Brain microvascular endothelial cell (primary cell): ENCODE data around the gene PCGF3.

Experiments
- DNase-seq: peaks from one replicate; pipeline ENCODE4 v3.0.0-alpha.2; 2020
- H3K27ac ChIP-seq: fragments of 250-450 bp; sonication (Bioruptor Pico); 2 replicates; pipeline ENCODE4 v1.5.1; 2020; ENCODE audit warnings: mild to moderate bottlenecking, moderate library complexity
- H3K27me3 ChIP-seq: fragments of 250-450 bp; sonication (Bioruptor Pico); replicated peaks from 2 replicates; pipeline ENCODE4 v1.5.1; 2020; ENCODE audit warnings: mild to moderate bottlenecking
- H3K36me3 ChIP-seq: fragments of 250-450 bp; sonication (Bioruptor Pico); replicated peaks from 2 replicates; pipeline ENCODE4 v1.5.1; 2020; ENCODE audit warnings: mild to moderate bottlenecking
- H3K4me3 ChIP-seq: 2 replicates; pipeline ENCODE4 v1.5.1; 2011; ENCODE audit warnings: low read depth, mild to moderate bottlenecking, control low read depth, low read length, moderate library complexity
- in situ Hi-C: cut with HindIII; loops from 2 replicates; pipeline ENCODE4 v1.10.0; 2017; ENCODE audit warnings: low sequenced_read_pairs, low pct_ligation_motif_present
- TF ChIP-seq, protein P1 (sequence below): IDR thresholded peaks from 2 replicates; pipeline ENCODE4 v1.5.1; 2011; ENCODE audit warnings: low read depth, mild to moderate bottlenecking, moderate library complexity, low read length, control low read depth, inconsistent platforms; ENCODE audit errors: missing control alignments

The PCGF3 gene

DNA sequence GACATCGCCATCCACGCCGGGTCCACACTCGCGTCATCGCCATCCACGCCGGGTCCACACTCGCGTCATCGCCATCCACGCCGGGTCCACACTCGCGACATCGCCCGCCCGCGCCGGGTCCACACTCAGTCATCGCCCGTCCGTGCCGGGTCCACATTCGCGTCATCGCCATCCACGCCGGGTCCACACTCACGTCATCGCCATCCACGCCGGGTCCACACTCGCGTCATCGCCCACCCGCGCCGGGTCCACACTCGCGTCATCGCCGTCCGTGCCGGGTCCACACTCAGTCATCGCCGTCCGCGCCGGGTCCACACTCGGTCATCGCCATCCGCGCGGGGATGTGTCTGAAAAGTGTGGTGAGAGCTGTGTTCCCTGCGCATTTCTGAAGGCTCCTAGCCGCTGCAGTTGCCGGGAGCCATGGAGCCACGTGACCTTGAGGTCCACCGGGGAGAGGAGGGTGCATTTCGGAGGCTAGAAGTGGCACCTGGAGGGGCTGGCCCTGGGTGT lies 17.3 kb downstream of the PCGF3 start:
- in situ Hi-C loops = no loop called here
- TF ChIP-seq, protein P1, sequence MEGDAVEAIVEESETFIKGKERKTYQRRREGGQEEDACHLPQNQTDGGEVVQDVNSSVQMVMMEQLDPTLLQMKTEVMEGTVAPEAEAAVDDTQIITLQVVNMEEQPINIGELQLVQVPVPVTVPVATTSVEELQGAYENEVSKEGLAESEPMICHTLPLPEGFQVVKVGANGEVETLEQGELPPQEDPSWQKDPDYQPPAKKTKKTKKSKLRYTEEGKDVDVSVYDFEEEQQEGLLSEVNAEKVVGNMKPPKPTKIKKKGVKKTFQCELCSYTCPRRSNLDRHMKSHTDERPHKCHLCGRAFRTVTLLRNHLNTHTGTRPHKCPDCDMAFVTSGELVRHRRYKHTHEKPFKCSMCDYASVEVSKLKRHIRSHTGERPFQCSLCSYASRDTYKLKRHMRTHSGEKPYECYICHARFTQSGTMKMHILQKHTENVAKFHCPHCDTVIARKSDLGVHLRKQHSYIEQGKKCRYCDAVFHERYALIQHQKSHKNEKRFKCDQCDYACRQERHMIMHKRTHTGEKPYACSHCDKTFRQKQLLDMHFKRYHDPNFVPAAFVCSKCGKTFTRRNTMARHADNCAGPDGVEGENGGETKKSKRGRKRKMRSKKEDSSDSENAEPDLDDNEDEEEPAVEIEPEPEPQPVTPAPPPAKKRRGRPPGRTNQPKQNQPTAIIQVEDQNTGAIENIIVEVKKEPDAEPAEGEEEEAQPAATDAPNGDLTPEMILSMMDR = no peak
- no peaks in the 10 kb centered on the region for H3K27me3 ChIP-seq
- no peak overlapping the region for H3K4me3 ChIP-seq
- H3K27ac ChIP-seq = no peak overlapping the region
- H3K36me3 ChIP-seq = peaks cover 7% of the 10 kb centered on the region
- no peak for DNase-seq

DNA sequence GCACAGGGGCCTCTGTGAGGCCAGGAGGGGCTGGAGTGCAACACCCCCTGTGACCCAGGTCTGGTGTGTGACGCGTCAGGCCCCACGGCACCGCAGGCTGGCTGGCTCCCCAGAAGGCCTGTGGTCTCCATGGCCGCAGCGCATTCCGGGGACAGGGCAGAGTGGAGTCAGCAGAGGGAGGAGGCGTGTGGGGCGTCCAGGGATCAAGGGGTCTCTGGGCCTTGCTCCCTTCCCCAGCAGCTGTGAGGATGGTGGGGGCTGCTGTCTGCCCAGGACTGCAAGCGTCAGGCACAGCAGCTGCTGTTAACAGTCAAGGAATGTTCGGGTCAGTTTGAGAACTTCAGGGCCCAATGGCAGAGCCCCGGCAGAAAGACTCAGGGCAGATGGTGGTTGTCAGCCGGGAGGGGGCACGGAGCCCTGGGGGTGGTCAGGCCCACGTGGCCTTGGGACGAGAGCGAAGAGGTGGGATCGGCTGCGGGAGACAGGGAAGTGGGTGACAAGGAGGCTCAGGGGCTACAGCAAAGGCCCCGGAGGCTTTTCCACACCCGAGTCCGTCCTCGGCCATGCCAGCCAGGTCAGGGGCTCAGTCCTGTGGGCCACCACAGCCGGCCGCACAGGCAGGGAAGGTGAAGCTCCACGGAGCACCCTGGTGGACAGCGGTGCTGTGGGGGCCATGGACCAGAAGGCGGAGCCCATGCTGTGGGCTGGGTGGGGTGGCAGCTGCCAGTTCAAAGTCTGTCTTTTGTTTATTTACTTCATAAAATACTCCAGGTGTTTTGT lies 18.3 kb downstream of the PCGF3 start:
- peaks cover 7% of the 10 kb centered on the region for H3K36me3 ChIP-seq

DNA sequence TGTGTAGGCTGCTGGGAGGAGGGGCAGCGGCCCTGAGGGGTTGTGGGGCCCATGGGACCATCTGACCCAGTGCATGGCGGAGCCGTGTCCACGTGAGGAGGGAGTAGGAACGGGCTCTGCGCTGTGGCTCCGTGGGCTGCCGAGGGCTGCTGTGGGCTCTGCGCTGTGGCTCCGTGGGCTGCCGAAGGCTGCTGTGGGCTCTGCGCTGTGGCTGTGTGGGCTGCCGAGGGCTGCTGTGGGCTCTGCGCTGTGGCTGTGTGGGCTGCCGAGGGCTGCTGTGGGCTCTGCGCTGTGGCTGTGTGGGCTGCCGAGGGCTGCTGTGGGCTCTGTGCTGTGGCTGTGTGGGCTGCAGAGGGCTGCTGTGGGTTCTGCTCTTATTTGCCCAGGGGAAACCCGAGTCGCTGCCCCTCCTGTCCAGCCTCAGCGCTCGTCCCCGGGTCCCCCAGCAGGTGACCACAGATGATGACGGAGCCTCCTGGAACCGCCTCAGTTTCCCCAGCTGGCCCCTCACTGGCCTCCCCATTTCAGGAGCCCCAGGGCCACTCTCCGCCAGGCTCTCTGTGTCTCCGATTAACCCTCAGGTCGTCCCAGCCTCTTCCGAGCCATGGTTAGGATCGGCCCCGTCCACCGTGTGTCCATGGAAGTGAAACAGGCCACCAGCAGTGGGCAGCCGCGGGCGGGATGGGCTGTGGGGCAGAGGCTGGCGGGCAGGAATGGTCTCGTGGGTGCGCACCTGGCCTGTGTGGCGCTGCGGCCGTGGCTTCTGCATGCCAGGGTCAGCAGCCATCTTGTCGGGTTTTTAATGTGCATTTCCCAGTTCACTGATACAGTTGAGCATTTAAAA lies 20.0 kb downstream of the PCGF3 start:
- in situ Hi-C loops = no loop called here
- Histone ChIP-seq H3K4me3 (no peak overlapping the region), H3K27ac (no peak overlapping the region), H3K27me3 (no peaks in the 10 kb centered on the region), H3K36me3 (peaks cover 8% of the 10 kb centered on the region)
- DNase-seq = no peak
- TF ChIP-seq, protein P1 = no peak

More for the DNA sequence above, 18.3 kb downstream of the PCGF3 start:
- in situ Hi-C loops = no loop called here
- Histone ChIP-seq H3K27ac (no peak overlapping the region), H3K4me3 (no peak overlapping the region), H3K27me3 (no peaks in the 10 kb centered on the region)
- TF ChIP-seq, protein P1 = no peak
- no peak for DNase-seq

DNA sequence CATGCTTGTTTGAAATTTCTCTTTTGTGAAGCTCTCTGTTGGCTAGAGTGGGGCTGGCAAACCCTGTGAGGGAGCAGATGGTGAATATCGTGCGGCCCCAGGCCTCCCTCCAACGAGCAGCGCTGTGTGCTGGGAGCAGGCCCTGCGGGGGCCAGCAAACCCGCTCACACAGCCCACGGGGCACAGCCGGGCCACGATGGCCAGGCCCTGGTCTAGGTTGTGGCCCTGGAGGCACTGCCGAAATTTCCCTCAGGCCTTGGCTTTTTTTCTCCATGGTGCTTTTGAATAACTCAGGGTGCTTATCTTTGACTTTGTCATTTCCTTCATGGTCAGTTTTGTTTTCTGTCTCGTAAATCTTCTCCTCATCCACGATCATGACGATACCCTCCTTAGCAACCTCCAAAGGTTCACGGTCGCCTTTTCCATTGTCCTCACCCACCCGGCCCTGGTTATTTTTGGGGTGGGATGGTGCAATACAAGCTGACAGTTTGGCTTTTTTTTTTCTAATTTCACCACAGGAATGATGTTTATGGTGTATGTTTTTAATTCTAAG lies 20.7 kb downstream of the PCGF3 start:
- Histone ChIP-seq H3K36me3 (peaks cover 15% of the 10 kb centered on the region), H3K4me3 (no peak overlapping the region), H3K27ac (no peak overlapping the region), H3K27me3 (no peaks in the 10 kb centered on the region)
- DNase-seq = no peak
- in situ Hi-C loops = no loop called here
- TF ChIP-seq, protein P1 = no peak

DNA sequence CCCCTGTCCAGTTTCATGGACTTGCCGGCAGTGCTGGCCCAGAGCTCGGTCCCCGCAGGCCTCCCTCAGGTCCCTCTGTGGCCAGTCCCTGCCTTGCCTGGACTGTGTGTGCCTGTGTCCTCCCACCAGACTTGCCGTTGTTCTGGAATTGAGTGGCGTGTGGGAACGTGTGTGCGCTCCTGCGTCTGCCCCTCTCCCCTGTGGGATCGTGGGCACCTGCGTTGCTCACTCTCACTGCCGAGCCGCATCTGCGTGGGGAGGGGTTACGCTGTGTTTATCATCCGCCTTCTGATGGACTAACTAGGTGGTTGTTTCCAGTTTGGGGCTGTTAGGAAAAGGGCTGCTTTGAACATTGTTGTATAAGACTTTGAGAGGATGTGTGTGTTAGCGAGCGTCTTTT lies 21.2 kb downstream of the PCGF3 start:
- in situ Hi-C loops = no loop called here
- Histone ChIP-seq H3K4me3 (no peak overlapping the region), H3K27me3 (no peaks in the 10 kb centered on the region), H3K27ac (no peak overlapping the region), H3K36me3 (peaks cover 15% of the 10 kb centered on the region)
- no peak for DNase-seq
- TF ChIP-seq, protein P1 = no peak
